HEK293 (cell line): ENCODE results near the gene SPRED3.

Experiments
- CTCF ChIA-PET: fragments of 350-600 bp; formaldehyde crosslinking; extraction: SDS; loops from one replicate; lab custom pipeline; 2021; ENCODE audit warnings: antibody characterized with exemption; lab: Yijun Ruan, JAX
- POLR2A ChIA-PET: fragments of 300-600 bp; formaldehyde crosslinking; extraction: SDS; loops from one replicate; lab custom pipeline; 2020; ENCODE audit warnings: antibody characterized with exemption, inconsistent platforms; lab: Yijun Ruan, JAX
- H3K27ac ChIP-seq: fragments of 200-500 bp; sonication (Bioruptor generic); 2 replicates; pipeline ENCODE4 v1.5.1; 2014; ENCODE audit warnings: low read depth, low read length, control low read depth, inconsistent platforms; ENCODE audit errors: extremely low read depth
- H3K36me3 ChIP-seq, 2 experiments: fragments of 200-500 bp in 1 of 2; sonication (Bioruptor generic) in 1 of 2; 1 replicate in 1 of 2; 2 replicates in 1 of 2; pipeline ENCODE4 v1.5.1; 2014 to 2017; ENCODE audit warnings: inconsistent platforms in 2 of 2, low read length in 2 of 2; ENCODE audit not compliant: control insufficient read depth in 2 of 2, insufficient read depth in 1 of 2
- H3K4me1 ChIP-seq: fragments of 200-500 bp; sonication (Bioruptor generic); 2 replicates; pipeline ENCODE4 v1.5.1; 2014; ENCODE audit warnings: mild to moderate bottlenecking, low read length, inconsistent platforms; ENCODE audit not compliant: control insufficient read depth, insufficient read depth
- H3K4me3 ChIP-seq: 2 replicates; pipeline ENCODE4 v1.5.1; 2011; ENCODE audit warnings: low read depth, mild to moderate bottlenecking, control low read depth, low read length, moderate library complexity
- H3K9me3 ChIP-seq: fragments of 200-500 bp; sonication (Bioruptor generic); 2 replicates; pipeline ENCODE4 v1.5.1; 2014; ENCODE audit warnings: low read depth, low read length, inconsistent platforms; ENCODE audit not compliant: control insufficient read depth, insufficient read depth
- MEIS1 ChIP-seq: sonication (generic); formaldehyde crosslinking; IDR thresholded peaks from 2 replicates; pipeline ENCODE4 v1.8.1; 2022; ENCODE audit warnings: missing genetic modification reagents, mild to moderate bottlenecking, borderline replicate concordance
- SCRT2 ChIP-seq: fragments of 450-650 bp; formaldehyde crosslinking; IDR thresholded peaks from 2 replicates; pipeline ENCODE4 v1.5.1; 2016; ENCODE audit warnings: missing biosample characterization, missing genetic modification characterization
- ZNF121 ChIP-seq: fragments of 450-650 bp; formaldehyde crosslinking; IDR thresholded peaks from 2 replicates; pipeline ENCODE4 v1.5.1; 2016; ENCODE audit warnings: missing biosample characterization, missing genetic modification characterization
- ZNF266 ChIP-seq: fragments of 450-650 bp; formaldehyde crosslinking; IDR thresholded peaks from 2 replicates; pipeline ENCODE4 v1.5.1; 2016; ENCODE audit warnings: missing biosample characterization, missing genetic modification characterization, low read depth
- ZNF292 ChIP-seq: fragments of 450-650 bp; formaldehyde crosslinking; IDR thresholded peaks from 2 replicates; pipeline ENCODE4 v1.5.1; 2016; ENCODE audit warnings: low read depth, missing biosample characterization, missing genetic modification characterization, borderline replicate concordance
- ZNF37A ChIP-seq: fragments of 450-650 bp; IDR thresholded peaks from 2 replicates; pipeline ENCODE4 v1.5.1; 2018; ENCODE audit warnings: missing biosample characterization, missing genetic modification characterization
- ZNF473 ChIP-seq: fragments of 450-650 bp; formaldehyde crosslinking; IDR thresholded peaks from 2 replicates; pipeline ENCODE4 v1.5.1; 2017; ENCODE audit warnings: missing biosample characterization, missing genetic modification characterization
- ZNF654 ChIP-seq: fragments of 450-650 bp; formaldehyde crosslinking; IDR thresholded peaks from 2 replicates; pipeline ENCODE4 v1.5.1; 2016; ENCODE audit warnings: low read depth, missing biosample characterization, missing genetic modification characterization
- TF ChIP-seq, protein P1 (sequence below): fragments of 450-650 bp; formaldehyde crosslinking; IDR thresholded peaks from 2 replicates; pipeline ENCODE4 v1.5.1; 2016; ENCODE audit warnings: missing biosample characterization, missing genetic modification characterization
- TF ChIP-seq, protein P2 (sequence below): IDR thresholded peaks from 2 replicates; pipeline ENCODE4 v1.6.1; 2011; ENCODE audit warnings: mild to moderate bottlenecking, low read depth, low read length, borderline replicate concordance
- TF ChIP-seq, protein P3 (sequence below): fragments of 450-650 bp; formaldehyde crosslinking; IDR thresholded peaks from 2 replicates; pipeline ENCODE4 v1.5.1; 2016; ENCODE audit warnings: missing biosample characterization, missing genetic modification characterization
- TF ChIP-seq, protein P4 (sequence below): fragments of 450-650 bp; formaldehyde crosslinking; IDR thresholded peaks from 2 replicates; pipeline ENCODE4 v1.5.1; 2016; ENCODE audit warnings: missing biosample characterization, missing genetic modification characterization
- TF ChIP-seq, protein P5 (sequence below): fragments of 450-650 bp; formaldehyde crosslinking; IDR thresholded peaks from 2 replicates; pipeline ENCODE4 v1.5.1; 2016; ENCODE audit warnings: missing biosample characterization, missing genetic modification characterization
- TF ChIP-seq, protein P6 (sequence below): fragments of 450-650 bp; formaldehyde crosslinking; IDR thresholded peaks from 2 replicates; pipeline ENCODE4 v1.5.1; 2016; ENCODE audit warnings: missing biosample characterization, missing genetic modification characterization

SPRED3 gene

DNA sequence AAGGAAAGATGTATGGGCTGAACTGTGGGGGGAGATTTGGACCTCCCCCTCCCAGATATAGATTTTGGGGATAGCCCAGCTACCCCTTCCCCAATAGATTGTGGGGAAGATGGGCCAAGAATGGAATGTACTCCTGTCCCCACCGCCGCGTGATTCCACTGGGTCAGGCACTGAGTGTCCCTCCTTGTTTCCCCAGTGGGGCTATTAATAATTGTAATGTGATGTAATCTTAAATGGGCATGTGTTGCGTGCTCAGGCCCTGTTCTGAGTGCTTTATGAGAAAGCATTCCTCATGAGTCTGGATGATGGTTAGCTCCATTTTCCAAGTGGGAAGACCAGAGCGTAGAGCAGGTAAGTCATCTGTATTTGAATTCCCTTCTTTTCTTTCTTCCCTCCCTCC is 12.7 kb upstream of the SPRED3 start (continued):
- TF ChIP-seq, protein P1, sequence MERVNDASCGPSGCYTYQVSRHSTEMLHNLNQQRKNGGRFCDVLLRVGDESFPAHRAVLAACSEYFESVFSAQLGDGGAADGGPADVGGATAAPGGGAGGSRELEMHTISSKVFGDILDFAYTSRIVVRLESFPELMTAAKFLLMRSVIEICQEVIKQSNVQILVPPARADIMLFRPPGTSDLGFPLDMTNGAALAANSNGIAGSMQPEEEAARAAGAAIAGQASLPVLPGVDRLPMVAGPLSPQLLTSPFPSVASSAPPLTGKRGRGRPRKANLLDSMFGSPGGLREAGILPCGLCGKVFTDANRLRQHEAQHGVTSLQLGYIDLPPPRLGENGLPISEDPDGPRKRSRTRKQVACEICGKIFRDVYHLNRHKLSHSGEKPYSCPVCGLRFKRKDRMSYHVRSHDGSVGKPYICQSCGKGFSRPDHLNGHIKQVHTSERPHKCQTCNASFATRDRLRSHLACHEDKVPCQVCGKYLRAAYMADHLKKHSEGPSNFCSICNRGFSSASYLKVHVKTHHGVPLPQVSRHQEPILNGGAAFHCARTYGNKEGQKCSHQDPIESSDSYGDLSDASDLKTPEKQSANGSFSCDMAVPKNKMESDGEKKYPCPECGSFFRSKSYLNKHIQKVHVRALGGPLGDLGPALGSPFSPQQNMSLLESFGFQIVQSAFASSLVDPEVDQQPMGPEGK (tag by site-specific recombination) = peak; percentile 36
- no peak for TF ChIP-seq ZNF292 (tag by site-specific recombination)
- TF ChIP-seq, protein P2, sequence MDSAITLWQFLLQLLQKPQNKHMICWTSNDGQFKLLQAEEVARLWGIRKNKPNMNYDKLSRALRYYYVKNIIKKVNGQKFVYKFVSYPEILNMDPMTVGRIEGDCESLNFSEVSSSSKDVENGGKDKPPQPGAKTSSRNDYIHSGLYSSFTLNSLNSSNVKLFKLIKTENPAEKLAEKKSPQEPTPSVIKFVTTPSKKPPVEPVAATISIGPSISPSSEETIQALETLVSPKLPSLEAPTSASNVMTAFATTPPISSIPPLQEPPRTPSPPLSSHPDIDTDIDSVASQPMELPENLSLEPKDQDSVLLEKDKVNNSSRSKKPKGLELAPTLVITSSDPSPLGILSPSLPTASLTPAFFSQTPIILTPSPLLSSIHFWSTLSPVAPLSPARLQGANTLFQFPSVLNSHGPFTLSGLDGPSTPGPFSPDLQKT = no peak

DNA sequence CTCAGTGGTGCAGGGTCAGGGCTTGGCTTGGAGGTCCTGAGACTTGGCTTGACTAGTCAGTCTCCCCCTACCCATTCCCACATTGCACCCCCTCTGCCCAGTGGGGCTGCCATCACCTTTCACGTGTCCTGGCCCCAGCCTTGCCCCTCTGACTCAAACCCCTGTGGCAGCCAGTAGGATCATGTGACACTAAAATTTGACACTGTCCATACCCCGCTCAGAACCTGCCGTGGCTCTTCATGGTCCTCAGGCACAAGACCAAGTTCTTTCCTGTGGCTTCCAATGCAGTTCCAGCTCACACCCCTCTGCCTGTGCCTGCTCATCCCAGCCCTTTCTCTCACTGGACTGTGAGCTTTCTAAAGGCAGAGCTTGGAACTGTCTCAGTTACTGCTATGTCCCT is 11.9 kb upstream of the SPRED3 start:
- ChIA-PET POLR2A (interaction anchor here (0.6 to 3.7 kb wide), 8 partner anchors 8 to 947 kb away, joined by 3 to 223 read pairs (median 4); partner anchors contain the start of genes EIF3K, GGN and SPRED3), CTCF (interaction anchor here (0.7 to 4.0 kb wide), 5 partner anchors 16 to 474 kb away, joined by 3 to 37 read pairs (median 8); partner anchors contain the start of gene FAM98C)
- TF ChIP-seq ZNF37A (no peak), ZNF266 (no peak), MEIS1 (CRISPR knock-in tag) (no peak), ZNF473 (tag by site-specific recombination) (no peak)
- TF ChIP-seq, protein P1 (tag by site-specific recombination) = no peak
- TF ChIP-seq, protein P3, sequence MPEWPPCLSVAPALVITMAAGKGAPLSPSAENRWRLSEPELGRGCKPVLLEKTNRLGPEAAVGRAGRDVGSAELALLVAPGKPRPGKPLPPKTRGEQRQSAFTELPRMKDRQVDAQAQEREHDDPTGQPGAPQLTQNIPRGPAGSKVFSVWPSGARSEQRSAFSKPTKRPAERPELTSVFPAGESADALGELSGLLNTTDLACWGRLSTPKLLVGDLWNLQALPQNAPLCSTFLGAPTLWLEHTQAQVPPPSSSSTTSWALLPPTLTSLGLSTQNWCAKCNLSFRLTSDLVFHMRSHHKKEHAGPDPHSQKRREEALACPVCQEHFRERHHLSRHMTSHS (tag by site-specific recombination) = no peak
- TF ChIP-seq, protein P4, sequence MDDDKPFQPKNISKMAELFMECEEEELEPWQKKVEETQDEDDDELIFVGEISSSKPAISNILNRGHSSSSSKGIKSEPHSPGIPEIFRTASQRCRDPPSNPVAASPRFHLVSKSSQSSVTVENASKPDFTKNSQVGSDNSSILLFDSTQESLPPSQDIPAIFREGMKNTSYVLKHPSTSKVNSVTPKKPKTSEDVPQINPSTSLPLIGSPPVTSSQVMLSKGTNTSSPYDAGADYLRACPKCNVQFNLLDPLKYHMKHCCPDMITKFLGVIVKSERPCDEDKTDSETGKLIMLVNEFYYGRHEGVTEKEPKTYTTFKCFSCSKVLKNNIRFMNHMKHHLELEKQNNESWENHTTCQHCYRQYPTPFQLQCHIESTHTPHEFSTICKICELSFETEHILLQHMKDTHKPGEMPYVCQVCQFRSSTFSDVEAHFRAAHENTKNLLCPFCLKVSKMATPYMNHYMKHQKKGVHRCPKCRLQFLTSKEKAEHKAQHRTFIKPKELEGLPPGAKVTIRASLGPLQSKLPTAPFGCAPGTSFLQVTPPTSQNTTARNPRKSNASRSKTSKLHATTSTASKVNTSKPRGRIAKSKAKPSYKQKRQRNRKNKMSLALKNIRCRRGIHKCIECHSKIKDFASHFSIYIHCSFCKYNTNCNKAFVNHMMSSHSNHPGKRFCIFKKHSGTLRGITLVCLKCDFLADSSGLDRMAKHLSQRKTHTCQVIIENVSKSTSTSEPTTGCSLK (tag by site-specific recombination) = no peak
- TF ChIP-seq, all 188 proteins: peak for 0
- H3K27ac ChIP-seq = no peak overlapping the region
- no peaks in the 10 kb centered on the region for H3K9me3 ChIP-seq
- peaks cover 48 to 57% of the 10 kb centered on the region in 2 experiments for H3K36me3 ChIP-seq
- peaks cover 20% of the 10 kb centered on the region for H3K4me1 ChIP-seq
- H3K4me3 ChIP-seq = no peak overlapping the region

DNA sequence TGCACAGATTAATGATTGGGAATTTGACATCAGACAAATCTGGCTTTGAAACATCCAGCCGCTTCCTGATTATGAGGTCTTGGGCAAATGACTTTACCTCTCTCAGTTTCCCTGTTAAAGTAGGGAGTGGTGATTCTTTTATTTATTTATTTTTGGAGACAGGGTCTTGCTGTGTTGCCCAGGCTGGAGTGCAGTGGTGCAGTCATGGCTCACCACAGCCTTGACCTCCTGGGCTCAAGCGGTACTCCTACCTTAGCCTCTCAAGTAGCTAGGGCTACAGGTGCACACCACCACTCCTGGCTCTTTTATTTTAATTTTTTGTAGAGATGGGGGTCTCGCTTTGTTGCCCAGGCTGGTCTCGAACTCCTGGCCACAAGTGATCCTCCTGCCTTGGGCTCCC is 11.4 kb upstream of the SPRED3 start:
- ChIA-PET POLR2A (interaction anchor here (1.2 to 3.7 kb wide), 2 partner anchors 11 to 12 kb away, joined by 3 to 223 read pairs; partner anchors contain the start of genes GGN and SPRED3), CTCF (interaction anchor here (0.8 to 4.0 kb wide), 2 partner anchors 10 to 26 kb away, joined by 4 to 37 read pairs; partner anchors contain the start of gene FAM98C)
- TF ChIP-seq SCRT2 (tag by site-specific recombination) (peak; percentile 40; the same call in 1 of the 2 replicates), ZNF121 (peak; percentile 98), ZNF654 (tag by site-specific recombination) (no peak)
- TF ChIP-seq, protein P5, sequence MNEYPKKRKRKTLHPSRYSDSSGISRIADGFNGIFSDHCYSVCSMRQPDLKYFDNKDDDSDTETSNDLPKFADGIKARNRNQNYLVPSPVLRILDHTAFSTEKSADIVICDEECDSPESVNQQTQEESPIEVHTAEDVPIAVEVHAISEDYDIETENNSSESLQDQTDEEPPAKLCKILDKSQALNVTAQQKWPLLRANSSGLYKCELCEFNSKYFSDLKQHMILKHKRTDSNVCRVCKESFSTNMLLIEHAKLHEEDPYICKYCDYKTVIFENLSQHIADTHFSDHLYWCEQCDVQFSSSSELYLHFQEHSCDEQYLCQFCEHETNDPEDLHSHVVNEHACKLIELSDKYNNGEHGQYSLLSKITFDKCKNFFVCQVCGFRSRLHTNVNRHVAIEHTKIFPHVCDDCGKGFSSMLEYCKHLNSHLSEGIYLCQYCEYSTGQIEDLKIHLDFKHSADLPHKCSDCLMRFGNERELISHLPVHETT (tag by site-specific recombination) = no peak
- TF ChIP-seq, protein P6, sequence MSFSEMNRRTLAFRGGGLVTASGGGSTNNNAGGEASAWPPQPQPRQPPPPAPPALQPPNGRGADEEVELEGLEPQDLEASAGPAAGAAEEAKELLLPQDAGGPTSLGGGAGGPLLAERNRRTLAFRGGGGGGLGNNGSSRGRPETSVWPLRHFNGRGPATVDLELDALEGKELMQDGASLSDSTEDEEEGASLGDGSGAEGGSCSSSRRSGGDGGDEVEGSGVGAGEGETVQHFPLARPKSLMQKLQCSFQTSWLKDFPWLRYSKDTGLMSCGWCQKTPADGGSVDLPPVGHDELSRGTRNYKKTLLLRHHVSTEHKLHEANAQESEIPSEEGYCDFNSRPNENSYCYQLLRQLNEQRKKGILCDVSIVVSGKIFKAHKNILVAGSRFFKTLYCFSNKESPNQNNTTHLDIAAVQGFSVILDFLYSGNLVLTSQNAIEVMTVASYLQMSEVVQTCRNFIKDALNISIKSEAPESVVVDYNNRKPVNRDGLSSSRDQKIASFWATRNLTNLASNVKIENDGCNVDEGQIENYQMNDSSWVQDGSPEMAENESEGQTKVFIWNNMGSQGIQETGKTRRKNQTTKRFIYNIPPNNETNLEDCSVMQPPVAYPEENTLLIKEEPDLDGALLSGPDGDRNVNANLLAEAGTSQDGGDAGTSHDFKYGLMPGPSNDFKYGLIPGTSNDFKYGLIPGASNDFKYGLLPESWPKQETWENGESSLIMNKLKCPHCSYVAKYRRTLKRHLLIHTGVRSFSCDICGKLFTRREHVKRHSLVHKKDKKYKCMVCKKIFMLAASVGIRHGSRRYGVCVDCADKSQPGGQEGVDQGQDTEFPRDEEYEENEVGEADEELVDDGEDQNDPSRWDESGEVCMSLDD = no peak
- Histone ChIP-seq H3K36me3 (peaks cover 53 to 62% of the 10 kb centered on the region in 2 experiments), H3K27ac (no peak overlapping the region), H3K4me1 (peaks cover 20% of the 10 kb centered on the region), H3K4me3 (no peak overlapping the region), H3K9me3 (no peaks in the 10 kb centered on the region)
